CD14-positive monocyte (primary cell): Measurements from ENCODE around the gene ERV3-1. TPM values are rescaled to one million over a fixed set of nuclear protein-coding genes. Genes with fewer than 3 reads are reported as not detected.

ENCODE experiments used
- DNase-seq, 3 donors: peaks; one replicate each; pipeline ENCODE4 v3.0.0-alpha.2; 2011 to 2022
- H2AFZ ChIP-seq: 2 replicates; pipeline ENCODE4 v1.6.0; 2012; ENCODE audit warnings: mild to moderate bottlenecking, low read depth, low read length, inconsistent platforms; ENCODE audit not compliant: insufficient read depth, poor library complexity, severe bottlenecking
- H3K27ac ChIP-seq, 2 donors: 1 replicate in 1 of 2; 2 replicates in 1 of 2; pipeline ENCODE4 v1.5.1; 2012 to 2013; ENCODE audit warnings: low read length in 2 of 2, control low read depth in 1 of 2, inconsistent platforms in 1 of 2, low read depth in 1 of 2, mild to moderate bottlenecking in 1 of 2
- H3K27me3 ChIP-seq, 2 donors: one replicate each; pipeline versions ENCODE4 v1.6.0 to v1.6.1; 2011 to 2013; ENCODE audit warnings: low read length in 2 of 2; ENCODE audit not compliant: control insufficient read depth in 2 of 2, insufficient read depth in 2 of 2
- H3K36me3 ChIP-seq, 2 donors: replicated peaks in 1 of 2; 1 replicate in 1 of 2; 2 replicates in 1 of 2; pipeline versions ENCODE4 v1.5.1 to v1.6.1; 2012 to 2013; ENCODE audit warnings: low read length in 2 of 2, control low read depth in 1 of 2, inconsistent platforms in 1 of 2, mild to moderate bottlenecking in 1 of 2; ENCODE audit not compliant: insufficient read depth in 2 of 2, control insufficient read depth in 1 of 2
- H3K4me1 ChIP-seq, 2 donors: 1 replicate in 1 of 2; 2 replicates in 1 of 2; pipeline versions ENCODE4 v1.5.1 to v1.6.1; 2012 to 2013; ENCODE audit warnings: low read length in 2 of 2, control low read depth in 1 of 2, inconsistent platforms in 1 of 2, mild to moderate bottlenecking in 1 of 2, moderate library complexity in 1 of 2; ENCODE audit not compliant: insufficient read depth in 2 of 2, control insufficient read depth in 1 of 2
- H3K4me2 ChIP-seq: replicated peaks from 2 replicates; pipeline ENCODE3; 2012; ENCODE audit warnings: low read length, moderate library complexity, mild to moderate bottlenecking; ENCODE audit not compliant: poor library complexity, severe bottlenecking; ENCODE audit errors: extremely low read depth
- H3K4me3 ChIP-seq, 3 experiments: fragments of 200-600 bp in 1 of 3; sonication (generic) in 1 of 3; replicated peaks in 1 of 3; 1 replicate in 2 of 3; 2 replicates in 1 of 3; pipeline ENCODE4 v1.5.1; 2011 to 2013; ENCODE audit warnings: low read length in 3 of 3, mild to moderate bottlenecking in 3 of 3, control low read depth in 2 of 3, low read depth in 2 of 3, inconsistent platforms in 1 of 3, moderate library complexity in 1 of 3
- H3K79me2 ChIP-seq: 2 replicates; pipeline ENCODE4 v1.6.0; 2012; ENCODE audit warnings: mild to moderate bottlenecking, control low read depth, inconsistent platforms, low read length, moderate library complexity; ENCODE audit not compliant: insufficient read depth
- H3K9ac ChIP-seq: 2 replicates; pipeline ENCODE4 v1.6.0; 2017; ENCODE audit warnings: low read length, mild to moderate bottlenecking; ENCODE audit not compliant: insufficient read depth, poor library complexity, severe bottlenecking
- H3K9me3 ChIP-seq, 2 donors: replicated peaks in 1 of 2; 1 replicate in 1 of 2; 2 replicates in 1 of 2; pipeline versions ENCODE4 v1.5.1 to v1.6.1; 2012 to 2013; ENCODE audit warnings: low read length in 2 of 2, control low read depth in 1 of 2; ENCODE audit not compliant: control insufficient read depth in 1 of 2, insufficient read depth in 1 of 2
- H4K20me1 ChIP-seq: 2 replicates; pipeline ENCODE4 v1.6.0; 2012; ENCODE audit warnings: mild to moderate bottlenecking, low read length, control low read depth, moderate library complexity; ENCODE audit not compliant: insufficient read depth
- H3K27ac Mint-ChIP-seq, 7 donors: one replicate each; pipeline ENCODE4 v1.8.0; 2020; ENCODE audit warnings: mild to moderate bottlenecking in 7 of 7, mixed read lengths in 7 of 7, moderate library complexity in 6 of 7, inconsistent platforms in 2 of 7
- H3K27me3 Mint-ChIP-seq, 3 donors: one replicate each; pipeline ENCODE4 v1.8.0; 2021 to 2022; ENCODE audit warnings: low read depth in 3 of 3, mild to moderate bottlenecking in 3 of 3, mixed read lengths in 3 of 3, moderate library complexity in 3 of 3, inconsistent platforms in 1 of 3
- H3K36me3 Mint-ChIP-seq, 2 donors: one replicate each; pipeline ENCODE4 v1.8.0; 2020; ENCODE audit warnings: mixed read lengths in 2 of 2, inconsistent platforms in 1 of 2, mild to moderate bottlenecking in 1 of 2
- H3K4me1 Mint-ChIP-seq: one replicate; pipeline ENCODE4 v1.8.0; 2020; ENCODE audit warnings: mild to moderate bottlenecking, mixed read lengths
- H3K4me3 Mint-ChIP-seq, 2 donors: one replicate each; pipeline ENCODE4 v1.8.0; 2020; ENCODE audit warnings: mild to moderate bottlenecking in 2 of 2, mixed read lengths in 2 of 2, moderate library complexity in 1 of 2
- H3K9me3 Mint-ChIP-seq, 7 donors: one replicate each; pipeline ENCODE4 v1.8.0; 2020 to 2022; ENCODE audit warnings: mixed read lengths in 7 of 7, mild to moderate bottlenecking in 6 of 7, moderate library complexity in 6 of 7, inconsistent platforms in 2 of 7
- CTCF ChIP-seq: fragments of 200-600 bp; IDR thresholded peaks from one replicate; pipeline ENCODE4 v1.8.0; 2022; ENCODE audit warnings: antibody characterized with exemption, mild to moderate bottlenecking
- WGBS: methylation state at CpG from one replicate; pipeline ENCODE4 v1.1.5; 2013; ENCODE audit warnings: missing lambda C conversion rate; ENCODE audit not compliant: insufficient coverage; 5-methylcytosine and 5-hydroxymethylcytosine counted together
- intact Hi-C, 2 donors: fragments of 100-400 bp; cut with micrococcal nuclease; formaldehyde crosslinking; loops; one replicate each; pipeline versions ENCODE4 v1.15.0 to v1.15.1; 2023
- polyA plus RNA-seq, 3 donors: library from polyadenylated mRNA; depleted of rRNA in 1 of 3; unstranded in 2 of 3; stranded (reverse) in 1 of 3; fragments of 300-500 nt in 2 of 3; fragments of >200 nt in 1 of 3; fragmentation: Illumina TruSeq in 2 of 3; gene quantifications; 1 replicate in 2 of 3; 2 replicates in 1 of 3; pipeline ENCODE4 v1.2.3, GENCODE V29; 2012 to 2021

The ERV3-1 gene
- polyA plus RNA-seq, 3 donors = 2.1 to 23.4 (median 7.9) TPM

- Histone ChIP-seq H3K27me3 (no peaks in the 10 kb centered on the region), H3K4me2 (no peak overlapping the region), H3K9ac (no peak overlapping the region), H3K36me3 (peaks cover 6 to 47% of the 10 kb centered on the region in 2 donors), H3K9me3 (peaks cover 92 to 99% of the 10 kb centered on the region in 2 donors), H3K4me1 (peaks cover 30% of the 10 kb centered on the region in 2 donors), H3K27ac (peak overlapping the region in 1 of 2 donors; percentile 95), H3K79me2 (peaks cover 24% of the 10 kb centered on the region), H2AFZ (no peak overlapping the region), H3K4me3 (peak overlapping the region in 1 of 3 experiments; percentile 57), H4K20me1 (no peaks in the 10 kb centered on the region)
- Mint-ChIP-seq H3K4me3 (no peak overlapping the region), H3K27me3 (peaks cover 0 to 8% (median 0%) of the 10 kb centered on the region in 3 donors), H3K9me3 (peaks cover 59 to 100% (median 96%) of the 10 kb centered on the region in 7 donors), H3K36me3 (peaks cover 31 to 46% of the 10 kb centered on the region in 2 donors), H3K4me1 (peaks cover 29% of the 10 kb centered on the region), H3K27ac (peak overlapping the region in 3 of 7 donors; percentile 37 to 65 (median 40))
- DNase-seq = no peak
- intact Hi-C loops = loop anchor here in 1 of 2 donors (5.0 kb wide), 1 partner anchor 40 kb away; no protein-coding TSS in a partner anchor
- 96% methylated on average over 10 of the region's 12 CpGs for WGBS
- TF ChIP-seq CTCF = no peak
These were observed 9.2 kb downstream of the ERV3-1 start for GRCh38 chr7:64997164-64997908.

- H3K36me3 ChIP-seq = peaks cover 2 to 41% of the 10 kb centered on the region in 2 donors
- intact Hi-C loops = loop anchor here in 1 of 2 donors (5.0 kb wide), 1 partner anchor 41 kb away; no protein-coding TSS in a partner anchor
- DNase-seq = no peak
- Mint-ChIP-seq H3K9me3 (peaks cover 63 to 100% (median 97%) of the 10 kb centered on the region in 7 donors), H3K4me3 (no peak overlapping the region), H3K27ac (no peak overlapping the region), H3K27me3 (peaks cover 0 to 8% (median 0%) of the 10 kb centered on the region in 3 donors), H3K4me1 (peaks cover 23% of the 10 kb centered on the region), H3K36me3 (peaks cover 25 to 43% of the 10 kb centered on the region in 2 donors)
- no peaks in the 10 kb centered on the region for H4K20me1 ChIP-seq
- no peak overlapping the region for H3K9ac ChIP-seq
- TF ChIP-seq CTCF = no peak
- H3K27me3 ChIP-seq = no peaks in the 10 kb centered on the region
- no peak overlapping the region for H3K4me2 ChIP-seq
- H3K4me1 ChIP-seq = peaks cover 27 to 30% of the 10 kb centered on the region in 2 donors
- H3K9me3 ChIP-seq = peaks cover 94 to 99% of the 10 kb centered on the region in 2 donors
- no peak overlapping the region for H2AFZ ChIP-seq
- peaks cover 13% of the 10 kb centered on the region for H3K79me2 ChIP-seq
- H3K4me3 ChIP-seq = peak overlapping the region in 1 of 3 experiments; percentile 22
- H3K27ac ChIP-seq = no peak overlapping the region
- 100% methylated on average over 1 of the region's 2 CpGs for WGBS
These were observed 10.2 kb downstream of the ERV3-1 start for GRCh38 chr7:64996305-64996704.
